Smooth muscle cell (in vitro differentiated cells): ENCODE data around the gene CELF2. TPM values are rescaled to one million over a fixed set of nuclear protein-coding genes. Genes with fewer than 3 reads are reported as not detected.

ENCODE experiments used
- DNase-seq: peaks from one replicate; lab custom pipeline; 2025; ENCODE audit not compliant: unreplicated experiment; lab: John Stamatoyannopoulos, UW
- H2AFZ ChIP-seq: fragments of 200-600 bp; sonication (generic); 2 replicates; pipeline ENCODE4 v1.6.0; 2016; ENCODE audit warnings: antibody characterized with exemption, low read depth, mild to moderate bottlenecking
- H3F3A ChIP-seq: fragments of 200-600 bp; sonication (generic); 2 replicates; pipeline ENCODE4 v1.6.0; 2017; ENCODE audit warnings: antibody characterized with exemption, low read depth
- H3K27ac ChIP-seq: fragments of 200-600 bp; sonication (generic); 2 replicates; pipeline ENCODE4 v1.5.1; 2016; ENCODE audit warnings: low read depth, mild to moderate bottlenecking
- H3K27me3 ChIP-seq: fragments of 200-600 bp; sonication (generic); 2 replicates; pipeline ENCODE4 v1.6.1; 2016; ENCODE audit warnings: low read depth, mild to moderate bottlenecking
- H3K36me3 ChIP-seq: fragments of 200-600 bp; sonication (generic); 2 replicates; pipeline ENCODE4 v1.5.1; 2016; ENCODE audit warnings: low read depth
- H3K4me1 ChIP-seq: fragments of 200-600 bp; sonication (generic); 2 replicates; pipeline ENCODE4 v1.5.1; 2016; ENCODE audit warnings: low read depth
- H3K4me2 ChIP-seq: fragments of 200-600 bp; sonication (generic); 2 replicates; pipeline ENCODE4 v1.6.0; 2016; ENCODE audit warnings: mild to moderate bottlenecking
- H3K4me3 ChIP-seq: fragments of 200-600 bp; sonication (generic); 2 replicates; pipeline ENCODE4 v1.5.1; 2016; ENCODE audit warnings: mild to moderate bottlenecking
- H3K79me2 ChIP-seq: fragments of 200-600 bp; sonication (generic); 2 replicates; pipeline ENCODE4 v1.6.0; 2016; ENCODE audit warnings: low read depth, mild to moderate bottlenecking
- H3K9ac ChIP-seq: fragments of 200-600 bp; sonication (generic); 2 replicates; pipeline ENCODE4 v1.6.0; 2016; ENCODE audit warnings: low read depth
- H3K9me3 ChIP-seq: fragments of 200-600 bp; sonication (generic); replicated peaks from 2 replicates; pipeline ENCODE4 v1.5.1; 2016; ENCODE audit warnings: low read depth
- H4K20me1 ChIP-seq: fragments of 200-600 bp; sonication (generic); 2 replicates; pipeline ENCODE4 v1.6.0; 2016; ENCODE audit warnings: low read depth
- CTCF ChIP-seq: fragments of 200-600 bp; sonication (generic); IDR thresholded peaks from 2 replicates; pipeline ENCODE4 v1.5.1; 2017; ENCODE audit warnings: borderline replicate concordance, mild to moderate bottlenecking, antibody characterized with exemption; ENCODE audit not compliant: insufficient read depth, poor library complexity, severe bottlenecking
- WGBS: methylation state at CpG from one replicate; pipeline ENCODE4 v1.1.7; 2016; ENCODE audit warnings: low lambda C conversion rate; 5-methylcytosine and 5-hydroxymethylcytosine counted together
- polyA plus RNA-seq: library from polyadenylated mRNA; unstranded; fragments of >200 nt; fragmentation: Nextera tagmentation; extraction: Ambion mirVana; gene quantifications from 2 replicates; pipeline ENCODE4 v1.2.1, GENCODE V29; 2016
- total RNA-seq: library from RNA; depleted of rRNA; stranded (reverse); fragments of >200 nt; gene quantifications from 2 replicates; pipeline ENCODE4 v1.2.3, GENCODE V29; 2014

Gene CELF2
- total and polyA plus RNA-seq, 2 experiments from 2014 or later: 3.0 to 4.7 TPM

GRCh38 chr10:11163780-11164550 lies 146.3 kb downstream of the CELF2 start:
- H3K79me2 ChIP-seq: no peaks in the 10 kb centered on the region
- no peak overlapping the region for H2AFZ ChIP-seq
- no peaks in the 10 kb centered on the region for H3K9me3 ChIP-seq
- no peaks in the 10 kb centered on the region for H3K36me3 ChIP-seq
- H3K27me3 ChIP-seq: peaks cover 60% of the 10 kb centered on the region
- TF ChIP-seq CTCF: no peak
- H3K9ac ChIP-seq: no peak overlapping the region
- DNase-seq: no peak
- H3K4me3 ChIP-seq: no peak overlapping the region
- H3K27ac ChIP-seq: no peak overlapping the region
- WGBS: 69% methylated on average over 11 of the region's 11 CpGs
- H3K4me2 ChIP-seq: no peak overlapping the region
- no peaks in the 10 kb centered on the region for H3F3A ChIP-seq
- no peaks in the 10 kb centered on the region for H4K20me1 ChIP-seq
- H3K4me1 ChIP-seq: peaks cover 15% of the 10 kb centered on the region

GRCh38 chr10:11164551-11164802 lies 146.8 kb downstream of the CELF2 start:
- DNase-seq: no peak
- Histone ChIP-seq H3K9ac (no peak overlapping the region), H3K27me3 (peaks cover 60% of the 10 kb centered on the region), H3K4me1 (peaks cover 15% of the 10 kb centered on the region), H3K79me2 (no peaks in the 10 kb centered on the region), H2AFZ (no peak overlapping the region), H3K9me3 (no peaks in the 10 kb centered on the region), H3K27ac (no peak overlapping the region), H3K4me2 (peak overlapping the region; percentile 88), H4K20me1 (no peaks in the 10 kb centered on the region), H3F3A (no peaks in the 10 kb centered on the region), H3K36me3 (no peaks in the 10 kb centered on the region), H3K4me3 (peak overlapping the region; percentile 60)
- no peak for TF ChIP-seq CTCF
- WGBS: 0% methylated on average over 1 of the region's 1 CpG

- Histone ChIP-seq H3K4me1 (peaks cover 15% of the 10 kb centered on the region), H3K79me2 (no peaks in the 10 kb centered on the region), H3K4me3 (peak overlapping the region; percentile 60), H3K27me3 (peaks cover 60% of the 10 kb centered on the region), H3F3A (no peaks in the 10 kb centered on the region), H3K36me3 (no peaks in the 10 kb centered on the region), H3K27ac (no peak overlapping the region), H4K20me1 (no peaks in the 10 kb centered on the region), H3K9me3 (no peaks in the 10 kb centered on the region), H3K9ac (no peak overlapping the region), H3K4me2 (peak overlapping the region; percentile 88), H2AFZ (peak overlapping the region; percentile 78)
- no peak for TF ChIP-seq CTCF
- WGBS: under 1% methylated on average over 36 of the region's 38 CpGs
- no peak for DNase-seq
Observed at GRCh38 chr10:11164803-11165590, 147.3 kb downstream of the CELF2 start.
